ENCODE results near the gene SNX32.
"Not testable (repeated sequence)": the region's sequence is repeated elsewhere in the genome, so short reads cannot be mapped to it uniquely, and the experiment has no call there.

Gene SNX32

DNA sequence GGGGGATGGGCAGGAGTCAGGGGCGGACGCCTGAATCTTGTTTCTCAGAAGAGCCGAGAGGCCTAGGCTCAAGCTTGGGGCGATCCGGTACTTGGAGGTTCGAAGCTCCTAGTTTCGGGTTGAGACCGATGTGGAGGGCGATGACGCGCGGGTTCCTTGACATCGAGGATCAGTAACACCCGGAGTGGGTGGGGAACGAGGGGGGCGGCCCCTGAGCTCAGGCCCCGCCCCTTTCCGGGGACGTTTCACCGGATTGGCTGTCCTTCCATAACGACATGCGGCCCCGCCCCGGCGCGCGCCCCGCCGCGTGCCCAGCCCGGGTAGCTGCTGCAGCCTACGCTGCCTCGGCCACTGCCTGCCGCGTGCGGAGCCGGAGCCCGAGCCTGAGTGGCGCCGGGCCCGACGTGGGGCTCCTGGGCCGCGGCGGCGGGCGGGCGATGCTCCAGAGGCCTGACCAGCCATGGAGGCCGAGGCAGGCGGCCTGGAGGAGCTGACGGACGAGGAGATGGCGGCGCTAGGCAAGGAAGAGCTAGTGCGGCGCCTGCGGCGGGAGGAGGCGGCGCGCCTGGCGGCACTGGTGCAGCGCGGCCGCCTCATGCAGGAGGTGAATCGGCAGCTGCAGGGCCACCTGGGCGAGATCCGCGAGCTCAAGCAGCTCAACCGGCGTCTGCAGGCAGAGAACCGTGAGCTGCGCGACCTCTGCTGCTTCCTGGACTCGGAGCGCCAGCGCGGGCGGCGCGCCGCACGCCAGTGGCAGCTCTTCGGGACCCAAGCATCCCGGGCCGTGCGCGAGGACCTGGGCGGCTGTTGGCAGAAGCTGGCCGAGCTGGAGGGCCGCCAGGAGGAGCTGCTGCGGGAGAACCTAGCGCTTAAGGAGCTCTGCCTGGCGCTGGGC is 56.8 kb downstream of the SNX32 start, which contains the start of gene CCDC85B:
CCDC85B (plus strand) TSS at position 350 of the 895 bp plus-strand sequence; CDS start at position 461, 111 bp downstream.
- peaks cover 43% of the 10 kb centered on the region for H3K4me1 ChIP-seq (ENCODE audit: control insufficient read depth, insufficient read depth, low read depth, low read length)
- no peak within 1 kb of the TSS for H2BK5ac ChIP-seq (ENCODE audit: low read depth, low read length, poor library complexity, severe bottlenecking)
- DNase-seq: peak; percentile 97
- H3K9ac ChIP-seq (ENCODE audit: low read length): peak within 1 kb of the TSS; percentile 94
- peaks cover 7% of the 10 kb centered on the region for H3K79me1 ChIP-seq (replicated peaks; ENCODE audit: low read length, poor library complexity, severe bottlenecking)
- H3K23ac ChIP-seq (ENCODE audit: low read length in 2 of 2): peak within 1 kb of the TSS; percentile 22 to 84
- no peaks in the 10 kb centered on the region for H3K9me3 ChIP-seq (ENCODE audit: control insufficient read depth, low read length)
- peak within 1 kb of the TSS; percentile 87 for H4K8ac ChIP-seq (ENCODE audit: low read length)
- no peaks in the 10 kb centered on the region for H3K27me3 ChIP-seq (ENCODE audit: control insufficient read depth in 1 of 2, insufficient read depth in 1 of 2, low read length in 2 of 2)
- peak within 1 kb of the TSS; percentile 97 for H2BK15ac ChIP-seq (ENCODE audit: low read depth, poor library complexity, severe bottlenecking)
- H2AFZ ChIP-seq (ENCODE audit: low read depth, low read length): peak within 1 kb of the TSS; percentile 29
- WGBS: under 1% methylated on average over 90 of the region's 94 CpGs
- H3K14ac ChIP-seq (ENCODE audit: low read length in 2 of 2): peak within 1 kb of the TSS; percentile 5 to 98
- H3K27ac ChIP-seq (ENCODE audit: low read length, poor library complexity, severe bottlenecking): peak within 1 kb of the TSS; percentile 79
- H4K91ac ChIP-seq (ENCODE audit: low read length): peak within 1 kb of the TSS; percentile 93
- H3K4ac ChIP-seq (ENCODE audit: low read depth in 1 of 2, low read length in 2 of 2): peak within 1 kb of the TSS; percentile 39 to 97
- peak within 1 kb of the TSS; percentile 51 to 74 for H2BK12ac ChIP-seq (ENCODE audit: low read length in 2 of 2)
- H3K36me3 ChIP-seq (ENCODE audit: control insufficient read depth in 1 of 2, insufficient read depth in 2 of 2, low read depth in 1 of 2, low read length in 2 of 2): peaks cover 46% of the 10 kb centered on the region in 2 experiments
- H3K18ac ChIP-seq (ENCODE audit: low read depth in 1 of 2, low read length in 2 of 2): peak within 1 kb of the TSS; percentile 94 to 96
- H3K4me2 ChIP-seq (ENCODE audit: low read length, poor library complexity, severe bottlenecking): peak within 1 kb of the TSS; percentile 97
- H2BK120ac ChIP-seq (ENCODE audit: low read depth, low read length): peak within 1 kb of the TSS; percentile 91
- H2AK5ac ChIP-seq (ENCODE audit: low read length, severe bottlenecking): peak within 1 kb of the TSS; percentile 34
- peak within 1 kb of the TSS; percentile 63 to 87 for H3K4me3 ChIP-seq (ENCODE audit: insufficient read depth in 1 of 2, low read depth in 1 of 2, low read length in 2 of 2)

DNA sequence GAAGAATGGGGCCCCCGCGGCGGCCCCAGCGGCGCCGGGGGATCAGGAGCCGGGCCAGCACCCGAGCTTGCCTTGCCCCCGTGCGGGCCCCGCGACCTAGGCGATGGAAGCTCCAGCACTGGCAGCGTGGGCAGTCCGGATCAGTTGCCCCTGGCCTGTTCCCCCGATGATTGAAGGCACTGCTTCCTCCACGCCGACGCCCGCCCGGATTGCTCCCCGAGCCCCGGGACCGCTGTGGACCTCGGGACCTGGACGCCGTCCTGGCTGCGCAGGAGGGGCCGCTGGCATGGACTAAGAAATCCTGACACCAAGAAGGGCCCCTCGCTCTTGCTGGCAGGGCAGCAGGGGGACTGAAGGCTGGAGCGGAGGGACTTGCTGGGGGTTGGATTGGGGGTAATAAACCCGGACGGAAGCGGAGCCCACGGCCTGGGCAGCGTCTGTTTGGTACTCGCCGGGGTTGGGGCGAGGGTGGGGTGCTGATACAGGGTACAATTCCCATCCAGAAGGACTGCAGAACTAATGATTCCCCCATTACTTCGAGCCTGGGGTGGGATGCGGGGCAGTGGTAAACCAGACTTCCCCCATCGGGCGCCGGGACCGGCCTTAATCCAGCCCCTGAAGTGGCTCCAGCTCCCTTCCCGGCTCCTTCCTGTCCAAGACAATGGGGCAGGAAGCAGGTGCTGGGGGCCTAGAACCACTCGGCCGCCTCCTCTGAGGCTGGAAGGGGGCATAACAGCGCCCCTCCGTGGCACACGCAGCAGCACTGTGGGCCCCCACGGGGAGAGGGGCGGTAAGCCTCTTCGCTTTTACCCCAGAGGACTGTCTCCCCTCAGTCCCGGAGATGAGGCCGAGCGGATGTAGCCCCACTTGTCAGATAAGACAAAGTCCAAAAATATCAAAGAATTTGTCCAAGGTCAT is 57.7 kb downstream of the SNX32 start:
- WGBS: 2% methylated on average over 49 of the region's 57 CpGs
- no peak for DNase-seq
- H2BK15ac ChIP-seq (ENCODE audit: low read depth, poor library complexity, severe bottlenecking): peak overlapping the region; percentile 80
- no peaks in the 10 kb centered on the region for H3K9me3 ChIP-seq (ENCODE audit: control insufficient read depth, low read length)
- H3K14ac ChIP-seq (ENCODE audit: low read length in 2 of 2): peak overlapping the region; percentile 5 to 68
- peaks cover 47% of the 10 kb centered on the region for H3K4me1 ChIP-seq (ENCODE audit: control insufficient read depth, insufficient read depth, low read depth, low read length)
- H3K27ac ChIP-seq (ENCODE audit: low read length, poor library complexity, severe bottlenecking): peak overlapping the region; percentile 73
- peaks cover 46% of the 10 kb centered on the region in 2 experiments for H3K36me3 ChIP-seq (ENCODE audit: control insufficient read depth in 1 of 2, insufficient read depth in 2 of 2, low read depth in 1 of 2, low read length in 2 of 2)
- peak overlapping the region; percentile 94 to 96 for H3K18ac ChIP-seq (ENCODE audit: low read depth in 1 of 2, low read length in 2 of 2)
- H2BK120ac ChIP-seq (ENCODE audit: low read depth, low read length): peak overlapping the region; percentile 91
- peak overlapping the region; percentile 9 for H2AK5ac ChIP-seq (ENCODE audit: low read length, severe bottlenecking)
- peak overlapping the region; percentile 82 to 97 for H3K4ac ChIP-seq (ENCODE audit: low read depth in 1 of 2, low read length in 2 of 2)
- peak overlapping the region; percentile 63 to 84 for H3K4me3 ChIP-seq (ENCODE audit: insufficient read depth in 1 of 2, low read depth in 1 of 2, low read length in 2 of 2)
- no peaks in the 10 kb centered on the region for H3K27me3 ChIP-seq (ENCODE audit: control insufficient read depth in 1 of 2, insufficient read depth in 1 of 2, low read length in 2 of 2)
- H2BK12ac ChIP-seq (ENCODE audit: low read length in 2 of 2): peak overlapping the region in 1 of 2 experiments; percentile 74
- H2BK5ac ChIP-seq (ENCODE audit: low read depth, low read length, poor library complexity, severe bottlenecking): no peak overlapping the region
- peak overlapping the region; percentile 93 for H4K91ac ChIP-seq (ENCODE audit: low read length)
- no peak overlapping the region for H2AFZ ChIP-seq (ENCODE audit: low read depth, low read length)
- H4K8ac ChIP-seq (ENCODE audit: low read length): peak overlapping the region; percentile 29
- peak overlapping the region; percentile 97 for H3K4me2 ChIP-seq (ENCODE audit: low read length, poor library complexity, severe bottlenecking)
- peak overlapping the region in 1 of 2 experiments; percentile 84 for H3K23ac ChIP-seq (ENCODE audit: low read length in 2 of 2)
- peaks cover 5% of the 10 kb centered on the region for H3K79me1 ChIP-seq (replicated peaks; ENCODE audit: low read length, poor library complexity, severe bottlenecking)
- peak overlapping the region; percentile 94 for H3K9ac ChIP-seq (ENCODE audit: low read length)

DNA sequence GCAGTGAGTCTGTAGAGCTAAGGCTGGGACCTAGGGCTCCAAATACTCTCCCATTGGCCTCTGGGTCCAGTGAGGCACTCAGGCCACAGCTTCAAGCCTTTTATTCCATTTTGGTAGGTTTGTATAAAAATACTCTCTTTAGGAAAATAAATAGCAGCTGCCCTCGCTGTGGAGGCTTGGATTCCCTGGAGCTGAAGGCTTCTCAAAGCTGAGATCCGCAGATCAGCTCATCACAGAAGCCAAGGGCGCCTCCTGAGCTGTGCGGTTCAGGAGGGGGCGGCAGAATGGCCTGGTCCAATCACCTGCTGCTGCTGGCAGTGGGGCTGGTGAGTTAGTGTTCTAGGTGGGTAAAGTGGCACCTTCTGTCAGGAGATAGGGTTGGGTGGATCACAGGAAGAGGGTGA is 58.4 kb downstream of the SNX32 start:
- H4K91ac ChIP-seq (ENCODE audit: low read length); H2BK5ac ChIP-seq (ENCODE audit: low read depth, low read length, poor library complexity, severe bottlenecking); H2BK15ac ChIP-seq (ENCODE audit: low read depth, poor library complexity, severe bottlenecking); H3K27me3 ChIP-seq (ENCODE audit: control insufficient read depth in 1 of 2, insufficient read depth in 1 of 2, low read length in 2 of 2); H3K14ac ChIP-seq (ENCODE audit: low read length in 2 of 2); H2AK5ac ChIP-seq (ENCODE audit: low read length, severe bottlenecking); H3K9me3 ChIP-seq (ENCODE audit: control insufficient read depth, low read length); H2BK120ac ChIP-seq (ENCODE audit: low read depth, low read length); H3K23ac ChIP-seq (ENCODE audit: low read length in 2 of 2); H3K4ac ChIP-seq (ENCODE audit: low read depth in 1 of 2, low read length in 2 of 2); DNase-seq; H3K79me1 ChIP-seq (replicated peaks; ENCODE audit: low read length, poor library complexity, severe bottlenecking); H2BK12ac ChIP-seq (ENCODE audit: low read length in 2 of 2); H3K18ac ChIP-seq (ENCODE audit: low read depth in 1 of 2, low read length in 2 of 2); H4K8ac ChIP-seq (ENCODE audit: low read length); H2AFZ ChIP-seq (ENCODE audit: low read depth, low read length): not testable (repeated sequence)
- 67% methylated on average over 5 of the region's 5 CpGs for WGBS
- Histone ChIP-seq H3K27ac (ENCODE audit: low read length, poor library complexity, severe bottlenecking) (peak overlapping the region; percentile 73), H3K9ac (ENCODE audit: low read length) (peak overlapping the region; percentile 94), H3K4me2 (ENCODE audit: low read length, poor library complexity, severe bottlenecking) (peak overlapping the region; percentile 97), H3K4me1 (ENCODE audit: control insufficient read depth, insufficient read depth, low read depth, low read length) (peaks cover 49% of the 10 kb centered on the region), H3K4me3 (ENCODE audit: insufficient read depth in 1 of 2, low read depth in 1 of 2, low read length in 2 of 2) (peak overlapping the region; percentile 63 to 84), H3K36me3 (ENCODE audit: control insufficient read depth in 1 of 2, insufficient read depth in 2 of 2, low read depth in 1 of 2, low read length in 2 of 2) (peaks cover 46% of the 10 kb centered on the region in 2 experiments)
